ENCODE data around the gene XPO6. TPM values are rescaled to one million over a fixed set of nuclear protein-coding genes. Genes with fewer than 3 reads are reported as not detected.

The XPO6 gene
- total RNA-seq, 1 donor from 2014 or later, result 232 TPM

- Mint-ChIP-seq H3K27me3 (ENCODE audit: unreplicated experiment) (peaks cover 6% of the 10 kb centered on the region), H3K4me1 (ENCODE audit: low read depth, unreplicated experiment) (no peaks in the 10 kb centered on the region), H3K4me3 (ENCODE audit: unreplicated experiment) (no peak overlapping the region), H3K27ac (ENCODE audit: unreplicated experiment) (no peak overlapping the region), H3K9me3 (ENCODE audit: unreplicated experiment) (peaks cover 4% of the 10 kb centered on the region), H3K36me3 (ENCODE audit: unreplicated experiment) (peaks cover 5% of the 10 kb centered on the region)
- no peak for TF ChIP-seq CTCF (IDR thresholded peaks at IDR 0.05; ENCODE audit: partially characterized antibody, unreplicated experiment)
- DNase-seq, result no peak
Observed at GRCh38 chr16:28052274-28053128, 159.3 kb downstream of the XPO6 start.

- Mint-ChIP-seq H3K9me3 (ENCODE audit: unreplicated experiment) (peaks cover 4% of the 10 kb centered on the region), H3K4me1 (ENCODE audit: low read depth, unreplicated experiment) (no peaks in the 10 kb centered on the region), H3K27me3 (ENCODE audit: unreplicated experiment) (no peaks in the 10 kb centered on the region), H3K27ac (ENCODE audit: unreplicated experiment) (no peak overlapping the region), H3K36me3 (ENCODE audit: unreplicated experiment) (peaks cover 5% of the 10 kb centered on the region), H3K4me3 (ENCODE audit: unreplicated experiment) (no peak overlapping the region)
- no peak for TF ChIP-seq CTCF (IDR thresholded peaks at IDR 0.05; ENCODE audit: partially characterized antibody, unreplicated experiment)
- no peak for DNase-seq
Observed at GRCh38 chr16:28051486-28051885, 160.3 kb downstream of the XPO6 start.

Other genes starting within 250 kb of the XPO6 start
- 0.91 TPM for gene GSG1L, start 148.3 kb downstream of the XPO6 start, total RNA-seq (ENCODE audit: unreplicated experiment)
- 117 TPM for gene SBK1, start 80.6 kb upstream of the XPO6 start, total RNA-seq (ENCODE audit: unreplicated experiment)
- 3.1 TPM for gene NPIPB6, start 151.5 kb upstream of the XPO6 start, total RNA-seq (ENCODE audit: unreplicated experiment)
- gene EIF3CL, start 191.9 kb upstream of the XPO6 start, total RNA-seq (ENCODE audit: unreplicated experiment), result 57.8 TPM